Measurements from ENCODE around the gene MMADHC. TPM values are rescaled to one million over a fixed set of nuclear protein-coding genes. Genes with fewer than 3 reads are reported as not detected.

MMADHC gene
- total RNA-seq, 1 experiment from 2014 or later: 149 TPM

- peaks cover 30 to 62% (median 60%) of the 10 kb centered on the region in 3 experiments; a peak in 6 of 7 replicates for H3K36me3 Mint-ChIP-seq (ENCODE audit: insufficient read depth in 1 of 3, low read depth in 3 of 3)
Observed at GRCh38 chr2:149575277-149575676, 12.3 kb downstream of the MMADHC start.

More at GRCh38 chr2:149575277-149575676, 12.3 kb downstream of the MMADHC start:
- Histone ChIP-seq H3K79me1 (ENCODE audit: insufficient read depth, low read depth, low read length, poor library complexity, severe bottlenecking) (peaks cover 3% of the 10 kb centered on the region), H2BK120ac (ENCODE audit: low read depth, low read length, poor library complexity, severe bottlenecking) (no peak overlapping the region), H4K5ac (ENCODE audit: insufficient read length, low read depth, low read length) (no peak overlapping the region), H4K8ac (replicated peaks; ENCODE audit: insufficient read length, low read depth, low read length) (no peak overlapping the region), H3K4me1 (ENCODE audit: insufficient read depth, low read length) (no peaks in the 10 kb centered on the region), H3K4me2 (ENCODE audit: insufficient read depth, insufficient read length, low read length) (no peak overlapping the region), H3T11ph (ENCODE audit: low read length) (no peak overlapping the region), H3K27ac (ENCODE audit: insufficient read length, low read depth, low read length) (no peak overlapping the region), H3K18ac (ENCODE audit: insufficient read length, low read depth, low read length) (no peak overlapping the region), H3K79me2 (ENCODE audit: insufficient read depth, low read length) (no peaks in the 10 kb centered on the region), H2BK5ac (ENCODE audit: insufficient read length, low read length) (no peak overlapping the region), H3K14ac (ENCODE audit: insufficient read depth, low read length) (no peak overlapping the region), H3K23me2 (ENCODE audit: insufficient read length, low read depth, low read length, poor library complexity, severe bottlenecking) (no peaks in the 10 kb centered on the region), H3K56ac (ENCODE audit: insufficient read length, low read depth, low read length) (no peak overlapping the region), H2AK5ac (ENCODE audit: insufficient read length, low read length) (no peak overlapping the region), H3K23ac (ENCODE audit: insufficient read length, low read depth, low read length) (no peak overlapping the region), H3K4ac (ENCODE audit: low read depth, low read length) (no peak overlapping the region), H2BK12ac (ENCODE audit: insufficient read length, low read depth, low read length) (no peak overlapping the region), H2BK20ac (ENCODE audit: low read depth, low read length, poor library complexity, severe bottlenecking) (no peak overlapping the region), H2BK15ac (ENCODE audit: low read depth, low read length) (no peak overlapping the region), H4K20me1 (ENCODE audit: control insufficient read depth, insufficient read depth, insufficient read length) (no peaks in the 10 kb centered on the region), H3K9ac (ENCODE audit: extremely low read depth, insufficient read length, low read length) (no peak overlapping the region), H3K9me3 (ENCODE audit: control insufficient read depth, low read depth, low read length) (no peaks in the 10 kb centered on the region), H2AFZ (ENCODE audit: low read length) (no peak overlapping the region), H4K91ac (ENCODE audit: insufficient read length, low read depth, low read length) (no peak overlapping the region), H3K27me3 (ENCODE audit: insufficient read depth, low read length) (no peaks in the 10 kb centered on the region)
- H3K4me3 Mint-ChIP-seq: no peak overlapping the region
- H3K27ac Mint-ChIP-seq: no peak overlapping the region
- H3K9me3 Mint-ChIP-seq: no peaks in the 10 kb centered on the region
- H3K4me1 Mint-ChIP-seq: no peaks in the 10 kb centered on the region
- no peak for DNase-seq
- no peak for TF ChIP-seq CTCF (conservative IDR thresholded peaks at IDR 0.05)
- no peaks in the 10 kb centered on the region for H3K27me3 Mint-ChIP-seq (ENCODE audit: low read depth)

Measured in H9 (cell line).